Osteoblast (primary cell): Measurements from ENCODE around the gene TNFRSF8. TPM values are rescaled to one million over a fixed set of nuclear protein-coding genes. Genes with fewer than 3 reads are reported as not detected.
A peak's percentile ranks its signal among the peaks of the same experiment; 100 is the strongest.

ENCODE experiments used
- DNase-seq: peaks from one replicate; pipeline ENCODE4 v3.0.0; 2011; ENCODE audit warnings: low spot score, mixed read lengths; ENCODE audit not compliant: insufficient read length; ENCODE audit errors: missing footprints
- H2AFZ ChIP-seq: 2 replicates; pipeline ENCODE4 v1.6.0; 2011; ENCODE audit warnings: mild to moderate bottlenecking, low read length
- H3K27ac ChIP-seq: 2 replicates; pipeline ENCODE4 v1.5.1; 2011; ENCODE audit warnings: mild to moderate bottlenecking, low read depth, low read length, moderate library complexity
- H3K27me3 ChIP-seq: 2 replicates; pipeline ENCODE4 v1.6.0; 2012; ENCODE audit warnings: mild to moderate bottlenecking, control low read depth, inconsistent platforms, low read length, moderate library complexity; ENCODE audit not compliant: insufficient read depth
- H3K36me3 ChIP-seq: 2 replicates; pipeline ENCODE4 v1.5.1; 2011; ENCODE audit warnings: mild to moderate bottlenecking, low read length, control low read depth, moderate library complexity; ENCODE audit not compliant: insufficient read depth
- H3K4me1 ChIP-seq: 2 replicates; pipeline ENCODE4 v1.5.1; 2011; ENCODE audit warnings: mild to moderate bottlenecking, low read length, control low read depth, moderate library complexity; ENCODE audit not compliant: insufficient read depth
- H3K4me2 ChIP-seq: 2 replicates; pipeline ENCODE4 v1.6.0; 2011; ENCODE audit warnings: mild to moderate bottlenecking, low read length; ENCODE audit not compliant: insufficient read depth
- H3K4me3 ChIP-seq: fragments of 200-600 bp; sonication (generic); 3 replicates; pipeline ENCODE4 v1.5.1; 2012; ENCODE audit warnings: mild to moderate bottlenecking, low read length, inconsistent platforms; ENCODE audit not compliant: insufficient read depth
- H3K79me2 ChIP-seq: 2 replicates; pipeline ENCODE4 v1.6.0; 2012; ENCODE audit warnings: mild to moderate bottlenecking, low read length, control low read depth, inconsistent platforms; ENCODE audit not compliant: insufficient read depth
- H3K9me3 ChIP-seq: 2 replicates; pipeline ENCODE4 v1.5.1; 2011; ENCODE audit warnings: low read depth, low read length, control low read depth
- H4K20me1 ChIP-seq: 2 replicates; pipeline ENCODE4 v1.6.0; 2012; ENCODE audit warnings: mild to moderate bottlenecking, low read length, control low read depth; ENCODE audit not compliant: insufficient read depth
- total RNA-seq: library from RNA; depleted of rRNA; stranded (reverse); fragments of >200 nt; gene quantifications from 2 replicates; pipeline ENCODE4 v1.2.3, GENCODE V29; 2012
- TF ChIP-seq, protein P1 (sequence below): IDR thresholded peaks from 2 replicates; pipeline ENCODE4 v1.5.1; 2011; ENCODE audit warnings: mild to moderate bottlenecking, low read depth, low read length, moderate library complexity; ENCODE audit errors: extremely low read depth

Gene TNFRSF8
- total RNA-seq, 1 donor, result under 0.01 TPM

DNA sequence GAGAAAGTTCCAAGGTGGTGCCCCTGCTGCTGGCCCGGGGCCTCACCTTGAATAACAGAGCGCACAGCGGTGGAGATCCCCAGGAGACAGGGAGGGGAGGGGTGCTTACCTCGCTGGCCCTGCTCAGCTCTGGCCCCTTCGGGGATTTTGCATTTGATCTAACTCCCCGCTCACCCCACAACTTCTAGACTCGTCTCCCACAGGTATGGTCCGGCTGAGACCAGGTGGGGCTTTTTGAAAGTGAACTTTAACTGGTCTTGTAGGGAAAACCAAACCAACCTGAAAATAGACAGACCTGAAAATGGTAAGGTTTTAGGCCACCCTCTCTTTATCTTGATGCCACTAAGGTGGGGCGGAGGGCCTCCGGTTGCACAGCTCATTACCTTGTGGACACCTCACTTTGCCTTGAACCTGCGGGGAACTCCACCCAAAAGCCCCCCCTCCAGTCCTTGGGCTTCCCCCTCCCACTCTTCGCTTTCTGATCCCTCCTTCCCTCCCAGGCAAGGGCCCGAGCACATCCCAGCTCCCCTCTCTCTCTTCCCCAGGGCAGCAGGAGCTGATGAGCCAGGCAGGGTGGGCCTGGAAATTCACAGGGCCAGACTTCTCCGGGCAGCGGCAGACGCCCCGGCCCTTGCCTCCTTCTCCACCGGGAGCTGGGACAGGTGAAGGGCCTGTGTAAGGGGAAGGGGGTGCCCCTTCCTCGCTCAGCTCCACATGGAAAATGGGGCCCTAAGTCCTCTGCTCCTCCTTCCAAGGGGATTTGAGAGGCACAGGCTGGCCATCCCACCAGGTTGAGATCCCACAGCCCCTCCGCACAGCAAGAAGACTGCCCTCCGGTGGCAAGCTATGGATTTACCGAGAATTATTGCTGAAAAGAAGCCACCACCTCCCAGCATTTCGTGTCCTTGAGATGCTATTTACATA lies 16.1 kb downstream of the TNFRSF8 start:
- Histone ChIP-seq H2AFZ (peak overlapping the region; percentile 67), H4K20me1 (no peaks in the 10 kb centered on the region), H3K79me2 (no peaks in the 10 kb centered on the region), H3K27me3 (no peaks in the 10 kb centered on the region), H3K4me3 (no peak overlapping the region), H3K9me3 (peaks cover 2% of the 10 kb centered on the region), H3K36me3 (no peaks in the 10 kb centered on the region), H3K27ac (no peak overlapping the region), H3K4me2 (no peak overlapping the region), H3K4me1 (peaks cover 19% of the 10 kb centered on the region)
- DNase-seq, result peak; percentile 78
- TF ChIP-seq, protein P1, sequence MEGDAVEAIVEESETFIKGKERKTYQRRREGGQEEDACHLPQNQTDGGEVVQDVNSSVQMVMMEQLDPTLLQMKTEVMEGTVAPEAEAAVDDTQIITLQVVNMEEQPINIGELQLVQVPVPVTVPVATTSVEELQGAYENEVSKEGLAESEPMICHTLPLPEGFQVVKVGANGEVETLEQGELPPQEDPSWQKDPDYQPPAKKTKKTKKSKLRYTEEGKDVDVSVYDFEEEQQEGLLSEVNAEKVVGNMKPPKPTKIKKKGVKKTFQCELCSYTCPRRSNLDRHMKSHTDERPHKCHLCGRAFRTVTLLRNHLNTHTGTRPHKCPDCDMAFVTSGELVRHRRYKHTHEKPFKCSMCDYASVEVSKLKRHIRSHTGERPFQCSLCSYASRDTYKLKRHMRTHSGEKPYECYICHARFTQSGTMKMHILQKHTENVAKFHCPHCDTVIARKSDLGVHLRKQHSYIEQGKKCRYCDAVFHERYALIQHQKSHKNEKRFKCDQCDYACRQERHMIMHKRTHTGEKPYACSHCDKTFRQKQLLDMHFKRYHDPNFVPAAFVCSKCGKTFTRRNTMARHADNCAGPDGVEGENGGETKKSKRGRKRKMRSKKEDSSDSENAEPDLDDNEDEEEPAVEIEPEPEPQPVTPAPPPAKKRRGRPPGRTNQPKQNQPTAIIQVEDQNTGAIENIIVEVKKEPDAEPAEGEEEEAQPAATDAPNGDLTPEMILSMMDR, result peak; percentile 72

DNA sequence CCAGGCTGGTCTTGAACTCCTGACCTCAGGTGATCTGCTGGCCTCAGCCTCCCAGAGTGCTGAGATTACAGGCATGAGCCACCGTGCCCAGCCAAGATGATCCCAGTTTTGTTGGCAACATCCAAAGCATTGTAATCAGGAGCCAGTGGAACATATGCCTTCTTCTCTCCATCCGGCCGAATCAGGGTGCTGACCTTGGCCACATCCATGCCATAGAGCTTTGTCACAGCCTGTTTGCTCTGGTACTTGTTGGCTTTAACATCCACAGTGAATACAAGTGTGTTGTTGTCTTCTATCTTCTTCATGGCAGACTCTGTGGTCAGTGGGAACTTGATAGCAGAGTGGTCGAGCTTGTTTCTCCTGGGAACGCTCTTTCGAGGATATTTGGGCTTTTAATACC lies 17.1 kb downstream of the TNFRSF8 start:
- Histone ChIP-seq H4K20me1 (no peaks in the 10 kb centered on the region), H3K4me2 (no peak overlapping the region), H3K36me3 (no peaks in the 10 kb centered on the region), H3K27me3 (no peaks in the 10 kb centered on the region), H3K9me3 (peaks cover 2% of the 10 kb centered on the region), H3K27ac (no peak overlapping the region), H3K4me3 (no peak overlapping the region), H3K4me1 (peaks cover 19% of the 10 kb centered on the region), H3K79me2 (no peaks in the 10 kb centered on the region), H2AFZ (peak overlapping the region; percentile 10)
- no peak for DNase-seq
- TF ChIP-seq, protein P1, result no peak

GRCh38 chr1:12080773-12081556 lies 17.9 kb downstream of the TNFRSF8 start:
- no peaks in the 10 kb centered on the region for H4K20me1 ChIP-seq
- H2AFZ ChIP-seq, result no peak overlapping the region
- TF ChIP-seq, protein P1, result no peak

More at GRCh38 chr1:12080773-12081556, 17.9 kb downstream of the TNFRSF8 start:
- Histone ChIP-seq H3K36me3 (no peaks in the 10 kb centered on the region), H3K4me3 (no peak overlapping the region), H3K27me3 (no peaks in the 10 kb centered on the region), H3K79me2 (no peaks in the 10 kb centered on the region), H3K27ac (no peak overlapping the region), H3K4me2 (no peak overlapping the region), H3K9me3 (peaks cover 2% of the 10 kb centered on the region), H3K4me1 (peaks cover 12% of the 10 kb centered on the region)
- no peak for DNase-seq
